ENCODE results near the gene E2F3.

GRCh38 chr6:20426177-20427082 lies 24.8 kb downstream of the E2F3 start:
- TF ChIP-seq CTCF (IDR thresholded peaks at IDR 0.05), result no peak
- TF ChIP-seq POLR2A (IDR thresholded peaks at IDR 0.05), result no peak

Data from right lobe of liver (tissue), 4 donors.